GM12878 (cell line): ENCODE results near the gene PIK3C2B. TPM values are rescaled to one million over a fixed set of nuclear protein-coding genes. Genes with fewer than 3 reads are reported as not detected.

Source experiments
- ATAC-seq: fragments of 200-7000 bp; cut with Tn5 transposase; 3 replicates; pipeline ENCODE4 v1.9.1; 2020; ENCODE audit warnings: mild to moderate bottlenecking, moderate library complexity
- BruUV-seq: library from RNA; stranded (reverse); fragments of 400-500 nt; replicated peaks from 2 replicates; lab custom pipeline; 2021; lab: Mats Ljungman, UMichigan
- CTCF ChIA-PET: fragments of 300-600 bp; sonication (Branson Sonifier 250); formaldehyde crosslinking; extraction: SDS; loops from one replicate; lab custom pipeline; 2021; ENCODE audit warnings: inconsistent platforms; lab: Yijun Ruan, JAX
- POLR2A ChIA-PET: fragments of 350-600 bp; formaldehyde crosslinking; extraction: SDS; loops from one replicate; lab custom pipeline; 2021; ENCODE audit warnings: inconsistent platforms; lab: Charles Lee
- RAD21 ChIA-PET: fragments of 300-600 bp; sonication (Branson Sonifier 250); formaldehyde crosslinking; loops from one replicate; lab custom pipeline; 2023; ENCODE audit warnings: antibody characterized with exemption; ENCODE audit not compliant: unreplicated experiment; lab: Charles Lee
- SMC1A ChIA-PET: fragments of 300-600 bp; sonication (Branson Sonifier 250); formaldehyde crosslinking; loops from one replicate; lab custom pipeline; 2023; ENCODE audit not compliant: unreplicated experiment, uncharacterized antibody; lab: Charles Lee
- DNase-seq: peaks from one replicate; pipeline ENCODE4 v3.0.0-alpha.2; 2011; ENCODE audit warnings: low read depth, low spot score
- FAIRE-seq: peaks from 3 replicates; lab custom pipeline; 2011; peaks lifted over from hg19 to GRCh38; lab: Jason Lieb, UNC
- H2AFZ ChIP-seq: 2 replicates; pipeline ENCODE4 v1.6.0; 2011; ENCODE audit warnings: low read depth, low read length, control low read depth; ENCODE audit not compliant: control insufficient read depth
- H3K27ac ChIP-seq: 2 replicates; pipeline ENCODE4 v1.5.1; 2011; ENCODE audit warnings: control low read depth; ENCODE audit not compliant: control insufficient read depth, insufficient read depth
- H3K27me3 ChIP-seq, 2 experiments: replicated peaks in 1 of 2; 2 replicates each; pipeline versions ENCODE4 v1.6.0 to v1.6.1; 2011; ENCODE audit warnings: low read length in 1 of 2; ENCODE audit not compliant: control insufficient read depth in 2 of 2, insufficient read depth in 2 of 2
- H3K36me3 ChIP-seq, 2 experiments: 2 replicates each; pipeline ENCODE4 v1.5.1; 2011; ENCODE audit warnings: low read length in 1 of 2; ENCODE audit not compliant: control insufficient read depth in 2 of 2, insufficient read depth in 2 of 2
- H3K4me1 ChIP-seq: 2 replicates; pipeline ENCODE4 v1.6.1; 2011; ENCODE audit warnings: mild to moderate bottlenecking, low read length, moderate library complexity, mixed read lengths; ENCODE audit not compliant: control insufficient read depth, insufficient read depth
- H3K4me2 ChIP-seq: 2 replicates; pipeline ENCODE4 v1.6.0; 2011; ENCODE audit warnings: control low read depth; ENCODE audit not compliant: control insufficient read depth, insufficient read depth
- H3K4me3 ChIP-seq: fragments of 200-600 bp; sonication (generic); 2 replicates; pipeline ENCODE4 v1.5.1; 2016
- H3K79me2 ChIP-seq: 2 replicates; pipeline ENCODE4 v1.6.0; 2011; ENCODE audit warnings: low read length; ENCODE audit not compliant: control insufficient read depth, insufficient read depth
- H3K9ac ChIP-seq: 2 replicates; pipeline ENCODE4 v1.8.0; 2011; ENCODE audit warnings: low read length, control low read depth, mixed read lengths; ENCODE audit not compliant: control insufficient read depth, insufficient read depth
- H3K9me3 ChIP-seq: replicated peaks from 3 replicates; pipeline ENCODE4 v1.5.1; 2011; ENCODE audit warnings: mild to moderate bottlenecking, low read length; ENCODE audit not compliant: control insufficient read depth, insufficient read depth
- H4K20me1 ChIP-seq: 2 replicates; pipeline ENCODE4 v1.6.0; 2011; ENCODE audit not compliant: control insufficient read depth, insufficient read depth
- BMI1 ChIP-seq: fragments of 450-650 bp; IDR thresholded peaks from 2 replicates; pipeline ENCODE4 v1.6.1; 2016; ENCODE audit warnings: mild to moderate bottlenecking, moderate library complexity, borderline replicate concordance
- CHD1 ChIP-seq: IDR thresholded peaks from 2 replicates; pipeline ENCODE4 v1.6.1; 2012; ENCODE audit warnings: low read depth, low read length, improper control_type of control experiment
- CREM ChIP-seq: IDR thresholded peaks from 2 replicates; pipeline ENCODE4 v1.6.1; 2014; ENCODE audit warnings: antibody characterized with exemption, low read depth
- DPF2 ChIP-seq: fragments of 450-650 bp; IDR thresholded peaks from 2 replicates; pipeline ENCODE4 v1.6.1; 2017; ENCODE audit warnings: mild to moderate bottlenecking
- GATAD2B ChIP-seq: fragments of 450-650 bp; conservative IDR thresholded peaks from 2 replicates; pipeline ENCODE4 v1.6.1; 2017; ENCODE audit warnings: low read depth, mild to moderate bottlenecking, moderate library complexity
- JUND ChIP-seq: IDR thresholded peaks from 2 replicates; pipeline ENCODE4 v1.6.1; 2012; ENCODE audit warnings: low read depth, mild to moderate bottlenecking, low read length, improper control_type of control experiment, moderate library complexity
- KAT2A ChIP-seq: conservative IDR thresholded peaks from 2 replicates; pipeline ENCODE4 v1.6.1; 2011; ENCODE audit warnings: low read depth, low read length; ENCODE audit not compliant: control insufficient read depth
- PAX8 ChIP-seq: fragments of 450-650 bp; IDR thresholded peaks from 2 replicates; pipeline ENCODE4 v1.6.1; 2017; ENCODE audit warnings: mild to moderate bottlenecking, moderate library complexity
- PML ChIP-seq: IDR thresholded peaks from 2 replicates; pipeline ENCODE4 v1.6.1; 2012; ENCODE audit warnings: low read length, inconsistent platforms
- POLR2A ChIP-seq: IDR thresholded peaks from 2 replicates; pipeline ENCODE4 v1.6.1; 2011; ENCODE audit warnings: low read depth, mild to moderate bottlenecking, low read length
- RB1 ChIP-seq: fragments of 450-650 bp; formaldehyde crosslinking; IDR thresholded peaks from 2 replicates; pipeline ENCODE4 v1.6.1; 2017; ENCODE audit warnings: mild to moderate bottlenecking, borderline replicate concordance
- RFX5 ChIP-seq: IDR thresholded peaks from 2 replicates; pipeline ENCODE4 v1.6.1; 2011; ENCODE audit warnings: low read depth, low read length, improper control_type of control experiment
- SP1 ChIP-seq: IDR thresholded peaks from one replicate; pipeline ENCODE4 v1.6.1; 2011; ENCODE audit warnings: low read depth, low read length
- STAT3 ChIP-seq: IDR thresholded peaks from 2 replicates; pipeline ENCODE4 v1.6.1; 2011; ENCODE audit warnings: low read depth, low read length, improper control_type of control experiment
- TARDBP ChIP-seq: IDR thresholded peaks from 2 replicates; pipeline ENCODE4 v1.6.1; 2016; ENCODE audit warnings: borderline replicate concordance
- WGBS: methylation state at CpG from one replicate; pipeline ENCODE4 v1.1.6; 2016; ENCODE audit warnings: low lambda C conversion rate; ENCODE audit not compliant: insufficient replicate concordance, insufficient coverage; ENCODE audit errors: missing lambda C conversion rate; 5-methylcytosine and 5-hydroxymethylcytosine counted together
- in situ Hi-C: fragments of 300-500 bp; cut with MboI; formaldehyde crosslinking; loops from 9 replicates; pipeline ENCODE4 v1.14.3; 2018; ENCODE audit warnings: mixed read lengths
- intact Hi-C: fragments of 100-400 bp; cut with micrococcal nuclease; formaldehyde crosslinking; loops from one replicate; pipeline ENCODE4 v1.14.2; 2022; ENCODE audit not compliant: unreplicated experiment
- polyA plus RNA-seq, 11 experiments: library from polyadenylated mRNA; depleted of rRNA in 4 of 11; unstranded in 6 of 11; stranded (reverse) in 5 of 11; fragments of >200 nt; fragmentation: Nextera tagmentation in 4 of 11; fragmentation: Illumina TruSeq in 1 of 11; extraction: Ambion mirVana in 4 of 11; extraction: Trizol in 1 of 11; gene quantifications; 1 replicate in 1 of 11; 2 replicates in 10 of 11; pipeline versions ENCODE4 v1.2.1 to v1.2.3, GENCODE V29; 2011 to 2016; ENCODE audit warnings: inconsistent platforms in 2 of 11, missing spikeins in 2 of 11, low read depth in 1 of 11
- total RNA-seq, 4 experiments: library from RNA; depleted of rRNA in 3 of 4; stranded (reverse); fragments of >200 nt in 3 of 4; fragmentation: Illumina TruSeq in 1 of 4; extraction: Trizol in 1 of 4; gene quantifications; 2 replicates each; pipeline versions ENCODE4 v1.2.1 to v1.2.3, GENCODE V29; 2013 to 2021
- TF ChIP-seq, protein P1 (sequence below): IDR thresholded peaks from 2 replicates; pipeline ENCODE4 v1.6.1; 2012; ENCODE audit warnings: low read depth, low read length, improper control_type of control experiment
- TF ChIP-seq, protein P2 (sequence below): fragments of 150-350 bp; IDR thresholded peaks from 2 replicates; pipeline ENCODE4 v1.6.1; 2014; ENCODE audit warnings: mild to moderate bottlenecking, low read depth, low read length
- TF ChIP-seq, protein P3 (sequence below): IDR thresholded peaks from 2 replicates; pipeline ENCODE4 v1.6.1; 2011; ENCODE audit warnings: low read depth, low read length, improper control_type of control experiment, borderline replicate concordance
- TF ChIP-seq, protein P4 (sequence below): IDR thresholded peaks from 2 replicates; pipeline ENCODE4 v1.6.1; 2012; ENCODE audit warnings: mild to moderate bottlenecking, low read depth, low read length

PIK3C2B gene
- total and polyA plus RNA-seq, 10 of the 15 experiments (the other 5 are each of a cell fraction or from before 2014, with no cell fraction given) = 2.2 to 38.1 (median 11.4) TPM

DNA sequence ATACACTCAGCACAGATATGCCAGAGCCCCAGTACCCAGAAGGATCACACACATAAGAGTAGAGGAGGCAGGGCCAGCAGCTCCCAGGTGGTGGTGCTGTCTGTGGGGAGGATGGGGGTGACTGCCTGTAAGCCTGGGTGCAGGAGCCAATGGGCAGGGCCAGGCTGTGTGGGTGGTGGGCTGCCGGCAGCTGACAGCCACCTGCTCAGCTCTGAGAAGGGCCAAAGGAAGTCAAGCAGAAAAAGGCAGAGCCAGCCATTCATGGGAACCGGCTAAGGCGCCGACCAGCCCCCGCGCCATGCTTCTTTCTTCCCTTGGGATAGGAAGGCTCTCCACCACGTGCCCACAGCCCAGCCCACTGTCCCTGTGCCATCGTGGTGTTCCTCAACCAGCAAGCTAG is 14.1 kb downstream of the PIK3C2B start:
- no TSS peak for BruUV-seq
- peak overlapping the region; percentile 69; the same call in 1 of the 2 replicates for H3K9ac ChIP-seq
- peaks cover 0 to 4% of the 10 kb centered on the region in 2 experiments; a peak in 1 of 4 replicates for H3K36me3 ChIP-seq
- peak overlapping the region; percentile 41 for H2AFZ ChIP-seq
- ChIA-PET RAD21 (interaction anchor here (0.7 to 12.9 kb wide), 12 partner anchors 8 to 1188 kb away, joined by 3 to 267 read pairs (median 4); partner anchors contain the start of genes MDM4 and PIK3C2B), SMC1A (interaction anchor here (0.7 to 18.3 kb wide), 11 partner anchors 8 to 70 kb away, joined by 3 to 408 read pairs (median 5); partner anchors contain the start of genes MDM4 and PIK3C2B), POLR2A (interaction anchor here (0.6 to 5.8 kb wide), 9 partner anchors 9 to 36 kb away, joined by 6 to 81 read pairs (median 8); partner anchors contain the start of genes MDM4 and PIK3C2B), CTCF (interaction anchor here (1.2 to 39.0 kb wide), 5 partner anchors 20 to 327 kb away, joined by 3 to 2021 read pairs (median 10); partner anchors contain the start of genes MDM4 and PIK3C2B)
- intact Hi-C loops = no loop called here
- peaks cover 21% of the 10 kb centered on the region for H3K79me2 ChIP-seq
- no peak for DNase-seq
- peaks cover 45% of the 10 kb centered on the region for H3K4me1 ChIP-seq
- H3K4me3 ChIP-seq = no peak overlapping the region
- H3K9me3 ChIP-seq = no peaks in the 10 kb centered on the region
- in situ Hi-C loops = no loop called here
- peak; percentile 56 for FAIRE-seq
- H4K20me1 ChIP-seq = 0 out of 2 replicates have a peak, but pooled peaks cover 2% of the 10 kb centered on the region
- 0% methylated on average over 8 of the region's 8 CpGs for WGBS
- peak overlapping the region; percentile 84 for H3K27ac ChIP-seq
- H3K27me3 ChIP-seq = no peaks in the 10 kb centered on the region
- ATAC-seq = peak; percentile 81
- H3K4me2 ChIP-seq = peak overlapping the region; percentile 86
- TF ChIP-seq JUND (no peak), RB1 (no peak), PAX8 (no peak), GATAD2B (peak; percentile 47; the same call in 1 of the 2 replicates), BMI1 (no peak), DPF2 (peak; percentile 34; the same call in 1 of the 2 replicates), PML (no peak), STAT3 (no peak), KAT2A (no peak), TARDBP (no peak), SP1 (peak; percentile 7), RFX5 (0 out of 2 replicates have a peak, but pooled peaks have one; percentile 35), CREM (no peak), POLR2A (no peak), CHD1 (no peak)
- TF ChIP-seq, protein P1, sequence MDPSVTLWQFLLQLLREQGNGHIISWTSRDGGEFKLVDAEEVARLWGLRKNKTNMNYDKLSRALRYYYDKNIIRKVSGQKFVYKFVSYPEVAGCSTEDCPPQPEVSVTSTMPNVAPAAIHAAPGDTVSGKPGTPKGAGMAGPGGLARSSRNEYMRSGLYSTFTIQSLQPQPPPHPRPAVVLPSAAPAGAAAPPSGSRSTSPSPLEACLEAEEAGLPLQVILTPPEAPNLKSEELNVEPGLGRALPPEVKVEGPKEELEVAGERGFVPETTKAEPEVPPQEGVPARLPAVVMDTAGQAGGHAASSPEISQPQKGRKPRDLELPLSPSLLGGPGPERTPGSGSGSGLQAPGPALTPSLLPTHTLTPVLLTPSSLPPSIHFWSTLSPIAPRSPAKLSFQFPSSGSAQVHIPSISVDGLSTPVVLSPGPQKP = no peak
- TF ChIP-seq, protein P2, sequence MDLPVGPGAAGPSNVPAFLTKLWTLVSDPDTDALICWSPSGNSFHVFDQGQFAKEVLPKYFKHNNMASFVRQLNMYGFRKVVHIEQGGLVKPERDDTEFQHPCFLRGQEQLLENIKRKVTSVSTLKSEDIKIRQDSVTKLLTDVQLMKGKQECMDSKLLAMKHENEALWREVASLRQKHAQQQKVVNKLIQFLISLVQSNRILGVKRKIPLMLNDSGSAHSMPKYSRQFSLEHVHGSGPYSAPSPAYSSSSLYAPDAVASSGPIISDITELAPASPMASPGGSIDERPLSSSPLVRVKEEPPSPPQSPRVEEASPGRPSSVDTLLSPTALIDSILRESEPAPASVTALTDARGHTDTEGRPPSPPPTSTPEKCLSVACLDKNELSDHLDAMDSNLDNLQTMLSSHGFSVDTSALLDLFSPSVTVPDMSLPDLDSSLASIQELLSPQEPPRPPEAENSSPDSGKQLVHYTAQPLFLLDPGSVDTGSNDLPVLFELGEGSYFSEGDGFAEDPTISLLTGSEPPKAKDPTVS = no peak
- TF ChIP-seq, protein P3, sequence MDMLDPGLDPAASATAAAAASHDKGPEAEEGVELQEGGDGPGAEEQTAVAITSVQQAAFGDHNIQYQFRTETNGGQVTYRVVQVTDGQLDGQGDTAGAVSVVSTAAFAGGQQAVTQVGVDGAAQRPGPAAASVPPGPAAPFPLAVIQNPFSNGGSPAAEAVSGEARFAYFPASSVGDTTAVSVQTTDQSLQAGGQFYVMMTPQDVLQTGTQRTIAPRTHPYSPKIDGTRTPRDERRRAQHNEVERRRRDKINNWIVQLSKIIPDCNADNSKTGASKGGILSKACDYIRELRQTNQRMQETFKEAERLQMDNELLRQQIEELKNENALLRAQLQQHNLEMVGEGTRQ = peak; percentile 8; the same call in 1 of the 2 replicates
- TF ChIP-seq, protein P4, sequence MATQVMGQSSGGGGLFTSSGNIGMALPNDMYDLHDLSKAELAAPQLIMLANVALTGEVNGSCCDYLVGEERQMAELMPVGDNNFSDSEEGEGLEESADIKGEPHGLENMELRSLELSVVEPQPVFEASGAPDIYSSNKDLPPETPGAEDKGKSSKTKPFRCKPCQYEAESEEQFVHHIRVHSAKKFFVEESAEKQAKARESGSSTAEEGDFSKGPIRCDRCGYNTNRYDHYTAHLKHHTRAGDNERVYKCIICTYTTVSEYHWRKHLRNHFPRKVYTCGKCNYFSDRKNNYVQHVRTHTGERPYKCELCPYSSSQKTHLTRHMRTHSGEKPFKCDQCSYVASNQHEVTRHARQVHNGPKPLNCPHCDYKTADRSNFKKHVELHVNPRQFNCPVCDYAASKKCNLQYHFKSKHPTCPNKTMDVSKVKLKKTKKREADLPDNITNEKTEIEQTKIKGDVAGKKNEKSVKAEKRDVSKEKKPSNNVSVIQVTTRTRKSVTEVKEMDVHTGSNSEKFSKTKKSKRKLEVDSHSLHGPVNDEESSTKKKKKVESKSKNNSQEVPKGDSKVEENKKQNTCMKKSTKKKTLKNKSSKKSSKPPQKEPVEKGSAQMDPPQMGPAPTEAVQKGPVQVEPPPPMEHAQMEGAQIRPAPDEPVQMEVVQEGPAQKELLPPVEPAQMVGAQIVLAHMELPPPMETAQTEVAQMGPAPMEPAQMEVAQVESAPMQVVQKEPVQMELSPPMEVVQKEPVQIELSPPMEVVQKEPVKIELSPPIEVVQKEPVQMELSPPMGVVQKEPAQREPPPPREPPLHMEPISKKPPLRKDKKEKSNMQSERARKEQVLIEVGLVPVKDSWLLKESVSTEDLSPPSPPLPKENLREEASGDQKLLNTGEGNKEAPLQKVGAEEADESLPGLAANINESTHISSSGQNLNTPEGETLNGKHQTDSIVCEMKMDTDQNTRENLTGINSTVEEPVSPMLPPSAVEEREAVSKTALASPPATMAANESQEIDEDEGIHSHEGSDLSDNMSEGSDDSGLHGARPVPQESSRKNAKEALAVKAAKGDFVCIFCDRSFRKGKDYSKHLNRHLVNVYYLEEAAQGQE = no peak
